Neural crest cell (in vitro differentiated cells): ENCODE data around the gene COL4A1. TPM values are rescaled to one million over a fixed set of nuclear protein-coding genes. Genes with fewer than 3 reads are reported as not detected.
A peak's percentile ranks its signal among the peaks of the same experiment; 100 is the strongest.

ENCODE experiments used
- DNase-seq: peaks from one replicate; pipeline ENCODE4 v3.0.0; 2021; ENCODE audit warnings: low read depth, mixed read lengths, low spot score
- H3K27ac Mint-ChIP-seq: one replicate; pipeline ENCODE4 v1.8.0; 2021; ENCODE audit warnings: mild to moderate bottlenecking, mixed read lengths; ENCODE audit not compliant: unreplicated experiment
- H3K27me3 Mint-ChIP-seq: 2 replicates; pipeline ENCODE4 v1.8.0; 2021; ENCODE audit warnings: low read depth, mild to moderate bottlenecking, mixed read lengths
- H3K36me3 Mint-ChIP-seq: 2 replicates; pipeline ENCODE4 v1.8.0; 2021; ENCODE audit warnings: low read depth, mild to moderate bottlenecking, mixed read lengths
- H3K4me1 Mint-ChIP-seq: 2 replicates; pipeline ENCODE4 v1.8.0; 2021; ENCODE audit warnings: mixed read lengths
- H3K4me3 Mint-ChIP-seq: one replicate; pipeline ENCODE4 v1.8.0; 2021; ENCODE audit warnings: mild to moderate bottlenecking, mixed read lengths
- H3K9me3 Mint-ChIP-seq: 2 replicates; pipeline ENCODE4 v1.8.0; 2021; ENCODE audit warnings: mixed read lengths
- total RNA-seq: library from RNA; stranded (reverse); gene quantifications from 2 replicates; pipeline ENCODE4 v1.2.1, GENCODE V29; 2021
- TF ChIP-seq, protein P1 (sequence below): fragments of 200-600 bp; sonication (generic); conservative IDR thresholded peaks from 2 replicates; pipeline ENCODE4 v1.5.0; 2021; ENCODE audit warnings: antibody characterized with exemption, mild to moderate bottlenecking

COL4A1 gene
- total RNA-seq, 1 donor from 2014 or later = 65.5 TPM

DNA sequence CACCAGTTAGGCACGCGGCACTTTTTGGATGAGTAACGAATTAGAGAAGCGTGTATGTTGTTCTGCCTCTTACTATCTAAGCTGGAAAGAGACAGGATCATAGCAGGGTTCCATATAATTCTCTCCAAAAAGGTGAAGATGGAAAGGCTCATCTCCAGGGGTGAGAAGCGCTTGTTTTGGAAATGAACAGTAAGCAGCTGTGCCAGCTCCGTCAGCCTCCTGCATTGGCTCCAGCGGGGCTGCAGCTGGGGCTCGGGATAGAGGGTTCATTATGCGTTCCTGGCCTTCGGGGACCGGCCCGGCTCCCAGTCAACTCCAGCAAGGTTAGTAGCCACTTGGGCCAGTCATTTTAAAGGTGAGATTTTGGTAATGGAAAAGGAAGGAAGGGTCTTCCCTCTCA, 155.5 kb downstream of the COL4A1 start:
- DNase-seq = no peak
- TF ChIP-seq, protein P1, sequence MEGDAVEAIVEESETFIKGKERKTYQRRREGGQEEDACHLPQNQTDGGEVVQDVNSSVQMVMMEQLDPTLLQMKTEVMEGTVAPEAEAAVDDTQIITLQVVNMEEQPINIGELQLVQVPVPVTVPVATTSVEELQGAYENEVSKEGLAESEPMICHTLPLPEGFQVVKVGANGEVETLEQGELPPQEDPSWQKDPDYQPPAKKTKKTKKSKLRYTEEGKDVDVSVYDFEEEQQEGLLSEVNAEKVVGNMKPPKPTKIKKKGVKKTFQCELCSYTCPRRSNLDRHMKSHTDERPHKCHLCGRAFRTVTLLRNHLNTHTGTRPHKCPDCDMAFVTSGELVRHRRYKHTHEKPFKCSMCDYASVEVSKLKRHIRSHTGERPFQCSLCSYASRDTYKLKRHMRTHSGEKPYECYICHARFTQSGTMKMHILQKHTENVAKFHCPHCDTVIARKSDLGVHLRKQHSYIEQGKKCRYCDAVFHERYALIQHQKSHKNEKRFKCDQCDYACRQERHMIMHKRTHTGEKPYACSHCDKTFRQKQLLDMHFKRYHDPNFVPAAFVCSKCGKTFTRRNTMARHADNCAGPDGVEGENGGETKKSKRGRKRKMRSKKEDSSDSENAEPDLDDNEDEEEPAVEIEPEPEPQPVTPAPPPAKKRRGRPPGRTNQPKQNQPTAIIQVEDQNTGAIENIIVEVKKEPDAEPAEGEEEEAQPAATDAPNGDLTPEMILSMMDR = no peak
- no peak overlapping the region for H3K4me3 Mint-ChIP-seq
- no peaks in the 10 kb centered on the region for H3K4me1 Mint-ChIP-seq
- H3K36me3 Mint-ChIP-seq = peaks cover 15% of the 10 kb centered on the region
- no peak overlapping the region for H3K27ac Mint-ChIP-seq
- no peaks in the 10 kb centered on the region for H3K9me3 Mint-ChIP-seq
- no peaks in the 10 kb centered on the region for H3K27me3 Mint-ChIP-seq

DNA sequence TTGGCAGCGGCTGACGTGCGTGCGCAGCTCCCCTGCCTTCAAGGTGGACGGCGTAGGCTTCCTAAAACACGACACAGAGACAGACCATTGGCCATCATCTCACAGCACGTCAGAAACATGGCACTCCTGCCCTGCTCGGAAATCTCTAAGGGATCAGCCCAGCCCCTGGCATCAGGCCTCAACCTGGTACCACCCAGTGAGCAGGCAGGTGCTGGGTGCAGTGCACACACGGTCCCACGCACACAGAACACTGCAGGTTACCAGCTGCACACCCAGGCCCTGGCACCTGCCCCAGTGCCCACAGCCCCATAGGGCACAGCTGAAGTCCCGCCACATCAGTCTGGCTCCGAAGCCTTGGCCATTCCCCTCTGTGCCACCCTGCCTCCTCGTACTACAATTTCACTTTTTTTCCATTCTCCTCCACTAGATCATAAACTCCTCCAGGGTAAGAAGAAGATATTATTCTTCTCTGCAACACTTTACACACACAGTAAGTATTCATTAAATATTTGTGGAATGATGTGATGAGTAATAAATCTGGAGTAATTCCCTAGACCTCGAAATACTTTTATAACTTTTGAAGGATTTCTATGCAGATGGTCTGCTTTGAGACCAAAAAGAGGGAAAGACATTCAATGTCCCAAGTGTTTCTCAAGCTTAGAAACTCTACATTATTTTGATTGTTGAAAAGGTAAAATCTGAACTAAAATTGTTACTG, 156.4 kb downstream of the COL4A1 start:
- no peaks in the 10 kb centered on the region for H3K4me1 Mint-ChIP-seq
- TF ChIP-seq, protein P1 = no peak
- H3K27me3 Mint-ChIP-seq = no peaks in the 10 kb centered on the region
- DNase-seq = no peak
- peaks cover 15% of the 10 kb centered on the region for H3K36me3 Mint-ChIP-seq
- no peak overlapping the region for H3K27ac Mint-ChIP-seq
- H3K4me3 Mint-ChIP-seq = no peak overlapping the region
- no peaks in the 10 kb centered on the region for H3K9me3 Mint-ChIP-seq

DNA sequence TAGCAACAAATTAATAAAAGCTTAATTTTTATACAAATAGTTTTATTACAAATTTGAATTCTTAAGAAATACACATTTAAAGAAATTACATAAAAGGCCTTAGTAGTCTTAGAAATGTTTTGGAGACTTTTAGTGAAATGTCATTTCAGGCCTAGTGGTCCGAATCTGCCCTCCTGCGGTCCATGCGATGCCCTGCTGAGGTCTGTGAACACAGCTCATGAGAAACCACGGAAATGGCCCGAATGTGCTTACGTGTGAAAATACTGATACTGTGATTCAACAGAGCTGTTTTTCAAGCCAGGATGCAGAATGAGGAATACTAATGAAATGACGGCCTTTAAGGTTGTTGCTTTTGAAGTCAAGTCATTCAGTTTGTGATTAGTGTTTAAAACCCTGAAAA, 157.9 kb downstream of the COL4A1 start:
- Mint-ChIP-seq H3K4me3 (no peak overlapping the region), H3K36me3 (peaks cover 10% of the 10 kb centered on the region), H3K4me1 (no peaks in the 10 kb centered on the region), H3K27me3 (no peaks in the 10 kb centered on the region), H3K9me3 (no peaks in the 10 kb centered on the region), H3K27ac (no peak overlapping the region)
- no peak for DNase-seq
- TF ChIP-seq, protein P1 = no peak

DNA sequence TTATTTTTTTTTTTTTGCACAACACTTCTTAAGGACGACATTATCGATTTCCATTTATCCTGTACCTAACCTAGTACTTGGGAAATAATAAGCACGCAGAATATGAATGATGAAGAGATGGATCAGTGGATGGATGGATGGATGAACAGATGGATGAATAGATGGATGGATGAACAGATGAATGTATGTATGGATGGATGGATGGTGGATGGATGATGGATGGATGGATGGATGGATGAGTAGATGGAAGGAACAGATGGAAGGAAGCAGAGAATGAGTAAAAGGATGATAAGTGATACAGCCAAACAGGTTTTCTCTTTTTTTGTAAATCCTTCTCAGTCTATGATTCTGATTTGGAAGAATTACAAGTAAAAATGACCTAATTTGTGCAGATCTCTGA, 166.9 kb downstream of the COL4A1 start:
- TF ChIP-seq, protein P1 = no peak
- H3K9me3 Mint-ChIP-seq = peaks cover 6% of the 10 kb centered on the region
- H3K27ac Mint-ChIP-seq = no peak overlapping the region
- H3K27me3 Mint-ChIP-seq = peaks cover 38% of the 10 kb centered on the region
- H3K4me1 Mint-ChIP-seq = peaks cover 21% of the 10 kb centered on the region
- DNase-seq = no peak
- H3K4me3 Mint-ChIP-seq = peak overlapping the region; percentile 16
- peaks cover 10% of the 10 kb centered on the region for H3K36me3 Mint-ChIP-seq

DNA sequence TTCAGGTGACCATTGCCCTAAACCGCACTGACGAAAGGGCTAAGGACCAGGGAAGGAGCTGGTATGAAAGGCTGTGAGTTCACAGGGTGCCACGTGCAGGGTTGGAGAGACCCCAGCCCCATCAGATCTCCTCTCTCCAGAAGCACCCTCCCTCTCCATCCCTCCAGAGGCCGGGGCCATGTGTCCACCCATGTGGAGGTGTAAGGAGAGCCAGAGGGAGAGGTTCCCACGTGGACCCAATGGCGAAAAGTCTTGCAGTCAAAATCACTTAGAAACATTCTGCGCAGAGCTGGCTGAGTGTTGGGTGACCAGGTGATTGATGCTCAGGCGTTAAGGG, 168.3 kb downstream of the COL4A1 start:
- Mint-ChIP-seq H3K9me3 (peaks cover 6% of the 10 kb centered on the region), H3K36me3 (peaks cover 10% of the 10 kb centered on the region), H3K4me3 (peak overlapping the region; percentile 51), H3K4me1 (peaks cover 28% of the 10 kb centered on the region), H3K27me3 (peaks cover 41% of the 10 kb centered on the region), H3K27ac (no peak overlapping the region)
- TF ChIP-seq, protein P1 = no peak
- DNase-seq = no peak
